OCI-M2 (cell line): ENCODE results near the gene GIT1.
A peak's percentile ranks its signal among the peaks of the same experiment; 100 is the strongest.

Source experiments
- DNase-seq: peaks from one replicate; lab custom pipeline; 2025; ENCODE audit not compliant: unreplicated experiment; lab: John Stamatoyannopoulos, UW

The GIT1 gene

GRCh38 chr17:29616300-29617048 lies 27.0 kb upstream of the GIT1 start:
- DNase-seq, result no peak

- DNase-seq, result peak; percentile 60
These were observed 26.2 kb upstream of the GIT1 start for GRCh38 chr17:29615492-29616299.

- no peak for DNase-seq
These were observed 25.6 kb upstream of the GIT1 start for GRCh38 chr17:29615048-29615385.

GRCh38 chr17:29614349-29615047 lies 25.1 kb upstream of the GIT1 start:
- DNase-seq, result no peak

- DNase-seq, result no peak
These were observed 24.4 kb upstream of the GIT1 start for GRCh38 chr17:29613856-29614255.

- DNase-seq, result no peak
These were observed 23.9 kb upstream of the GIT1 start for GRCh38 chr17:29613352-29613837.

GRCh38 chr17:29612404-29613280 lies 23.2 kb upstream of the GIT1 start:
- no peak for DNase-seq

- DNase-seq, result no peak
These were observed 22.6 kb upstream of the GIT1 start for GRCh38 chr17:29612094-29612403.

- no peak for DNase-seq
These were observed 22.1 kb upstream of the GIT1 start for GRCh38 chr17:29611351-29612093.

- no peak for DNase-seq
These were observed 20.9 kb upstream of the GIT1 start for GRCh38 chr17:29610395-29610794.

GRCh38 chr17:29608986-29609385 lies 19.5 kb upstream of the GIT1 start:
- DNase-seq, result no peak

- no peak for DNase-seq
These were observed 18.2 kb upstream of the GIT1 start for GRCh38 chr17:29607557-29608195.

GRCh38 chr17:29603109-29603674 lies 13.7 kb upstream of the GIT1 start:
- DNase-seq, result no peak

- no peak for DNase-seq
These were observed 8.1 kb upstream of the GIT1 start for GRCh38 chr17:29597361-29598172.

GRCh38 chr17:29596811-29597210 lies 7.4 kb upstream of the GIT1 start:
- DNase-seq, result no peak

GRCh38 chr17:29595943-29596774 lies 6.7 kb upstream of the GIT1 start:
- no peak for DNase-seq

- DNase-seq, result no peak
These were observed 5.9 kb upstream of the GIT1 start for GRCh38 chr17:29595107-29595942.
